HG03571 (cell line): ENCODE results near the gene THSD4.
"Not testable (repeated sequence)": the region's sequence is repeated elsewhere in the genome, so short reads cannot be mapped to it uniquely, and the experiment has no call there.

ENCODE experiments used
- ATAC-seq: cut with Tn5 transposase; IDR thresholded peaks from one replicate; pipeline ENCODE4 v1.9.1; 2021; ENCODE audit not compliant: unreplicated experiment

The THSD4 gene

GRCh38 chr15:71669688-71670087, 554.4 kb downstream of the THSD4 start:
- no peak for ATAC-seq

GRCh38 chr15:71670222-71670621, 555.0 kb downstream of the THSD4 start:
- not testable (repeated sequence) for ATAC-seq

- no peak for ATAC-seq
Measured at GRCh38 chr15:71674354-71674753, 559.1 kb downstream of the THSD4 start.

- no peak for ATAC-seq
Measured at GRCh38 chr15:71677352-71677751, 562.1 kb downstream of the THSD4 start.

GRCh38 chr15:71677766-71678165, 562.5 kb downstream of the THSD4 start:
- no peak for ATAC-seq

- no peak for ATAC-seq
Measured at GRCh38 chr15:71678191-71678590, 562.9 kb downstream of the THSD4 start.

- ATAC-seq, result no peak
Measured at GRCh38 chr15:71678605-71679004, 563.3 kb downstream of the THSD4 start.

- no peak for ATAC-seq
Measured at GRCh38 chr15:71679223-71679792, 564.0 kb downstream of the THSD4 start.

GRCh38 chr15:71679793-71680353, 564.6 kb downstream of the THSD4 start:
- ATAC-seq, result no peak

- no peak for ATAC-seq
Measured at GRCh38 chr15:71682001-71682400, 566.7 kb downstream of the THSD4 start.

- ATAC-seq, result no peak
Measured at GRCh38 chr15:71683411-71684274, 568.4 kb downstream of the THSD4 start.

- no peak for ATAC-seq
Measured at GRCh38 chr15:71685420-71685993, 570.2 kb downstream of the THSD4 start.

- ATAC-seq, result no peak
Measured at GRCh38 chr15:71686221-71687050, 571.2 kb downstream of the THSD4 start.

- no peak for ATAC-seq
Measured at GRCh38 chr15:71687902-71688508, 572.7 kb downstream of the THSD4 start.

- no peak for ATAC-seq
Measured at GRCh38 chr15:71688509-71689094, 573.3 kb downstream of the THSD4 start.

GRCh38 chr15:71691081-71691457, 575.8 kb downstream of the THSD4 start:
- ATAC-seq, result no peak

GRCh38 chr15:71691458-71692417, 576.5 kb downstream of the THSD4 start:
- ATAC-seq, result no peak

GRCh38 chr15:71697236-71697635, 582.0 kb downstream of the THSD4 start:
- no peak for ATAC-seq

GRCh38 chr15:71698030-71698429, 582.8 kb downstream of the THSD4 start:
- ATAC-seq, result no peak
